Skeletal muscle cell (primary cell): Measurements from ENCODE around the gene CNTLN.

Experiments
- DNase-seq: peaks from one replicate; pipeline ENCODE4 v3.0.0-alpha.2; 2010; ENCODE audit warnings: low read depth
- H3K4me3 ChIP-seq: 2 replicates; pipeline ENCODE4 v1.5.1; 2011; ENCODE audit warnings: low read depth, mild to moderate bottlenecking, control low read depth, low read length, moderate library complexity

The CNTLN gene, protein sequence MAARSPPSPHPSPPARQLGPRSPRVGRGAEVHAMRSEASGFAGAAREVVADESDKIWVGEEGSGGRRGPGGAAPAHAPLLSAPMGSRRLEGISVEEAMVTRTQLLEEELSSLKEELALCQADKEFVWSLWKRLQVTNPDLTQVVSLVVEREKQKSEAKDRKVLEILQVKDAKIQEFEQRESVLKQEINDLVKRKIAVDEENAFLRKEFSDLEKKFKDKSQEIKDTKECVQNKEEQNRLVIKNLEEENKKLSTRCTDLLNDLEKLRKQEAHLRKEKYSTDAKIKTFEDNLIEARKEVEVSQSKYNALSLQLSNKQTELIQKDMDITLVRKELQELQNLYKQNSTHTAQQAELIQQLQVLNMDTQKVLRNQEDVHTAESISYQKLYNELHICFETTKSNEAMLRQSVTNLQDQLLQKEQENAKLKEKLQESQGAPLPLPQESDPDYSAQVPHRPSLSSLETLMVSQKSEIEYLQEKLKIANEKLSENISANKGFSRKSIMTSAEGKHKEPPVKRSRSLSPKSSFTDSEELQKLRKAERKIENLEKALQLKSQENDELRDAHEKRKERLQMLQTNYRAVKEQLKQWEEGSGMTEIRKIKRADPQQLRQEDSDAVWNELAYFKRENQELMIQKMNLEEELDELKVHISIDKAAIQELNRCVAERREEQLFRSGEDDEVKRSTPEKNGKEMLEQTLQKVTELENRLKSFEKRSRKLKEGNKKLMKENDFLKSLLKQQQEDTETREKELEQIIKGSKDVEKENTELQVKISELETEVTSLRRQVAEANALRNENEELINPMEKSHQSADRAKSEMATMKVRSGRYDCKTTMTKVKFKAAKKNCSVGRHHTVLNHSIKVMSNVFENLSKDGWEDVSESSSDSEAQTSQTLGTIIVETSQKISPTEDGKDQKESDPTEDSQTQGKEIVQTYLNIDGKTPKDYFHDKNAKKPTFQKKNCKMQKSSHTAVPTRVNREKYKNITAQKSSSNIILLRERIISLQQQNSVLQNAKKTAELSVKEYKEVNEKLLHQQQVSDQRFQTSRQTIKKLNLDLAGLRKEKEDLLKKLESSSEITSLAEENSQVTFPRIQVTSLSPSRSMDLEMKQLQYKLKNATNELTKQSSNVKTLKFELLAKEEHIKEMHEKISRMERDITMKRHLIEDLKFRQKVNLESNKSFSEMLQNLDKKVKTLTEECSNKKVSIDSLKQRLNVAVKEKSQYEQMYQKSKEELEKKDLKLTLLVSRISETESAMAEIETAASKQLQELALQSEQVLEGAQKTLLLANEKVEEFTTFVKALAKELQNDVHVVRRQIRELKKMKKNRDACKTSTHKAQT (N-terminal part only)

DNA sequence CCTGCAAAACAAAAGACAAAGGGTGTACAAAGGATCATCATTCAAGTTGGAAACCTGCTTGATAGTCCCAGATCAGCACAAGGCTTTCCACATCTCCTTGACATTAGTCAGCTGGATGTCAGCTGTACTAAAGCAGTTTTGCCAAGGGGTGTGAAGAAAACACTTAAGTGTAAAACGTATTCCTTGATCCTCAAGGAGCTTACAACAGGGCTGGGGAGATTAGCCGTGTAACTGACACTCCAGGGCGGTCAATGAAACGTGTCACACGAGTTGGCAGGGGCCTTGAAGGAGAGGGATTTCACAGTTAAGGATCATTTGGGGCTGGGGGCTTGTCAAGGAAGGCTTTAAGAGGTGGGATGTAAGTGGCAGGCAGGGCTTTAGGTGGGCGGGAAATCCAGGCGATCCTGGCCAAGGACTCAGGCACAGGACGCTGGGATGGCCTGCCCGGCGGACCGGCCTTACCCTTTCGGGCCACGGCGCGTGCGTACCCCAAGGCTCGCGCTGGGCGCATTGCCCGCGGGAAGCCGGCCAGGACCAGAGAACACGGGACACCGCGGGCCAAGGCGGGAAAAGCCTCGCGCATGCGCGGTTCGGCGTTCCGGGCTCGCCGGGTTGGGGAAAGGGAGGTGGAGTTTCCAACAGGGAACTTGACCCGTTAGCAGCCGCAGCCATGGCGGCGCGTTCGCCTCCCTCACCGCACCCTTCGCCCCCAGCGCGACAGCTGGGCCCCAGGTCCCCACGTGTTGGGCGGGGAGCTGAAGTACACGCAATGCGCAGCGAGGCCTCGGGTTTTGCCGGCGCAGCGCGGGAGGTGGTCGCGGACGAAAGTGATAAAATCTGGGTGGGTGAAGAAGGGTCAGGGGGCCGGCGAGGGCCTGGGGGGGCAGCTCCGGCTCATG is at the start of gene CNTLN:
TSS of gene CNTLN (plus strand) at position 645 of the 899 bp plus-strand sequence. CDS start at position 671, 26 bp downstream.
- DNase-seq, result peak; percentile 70

DNA sequence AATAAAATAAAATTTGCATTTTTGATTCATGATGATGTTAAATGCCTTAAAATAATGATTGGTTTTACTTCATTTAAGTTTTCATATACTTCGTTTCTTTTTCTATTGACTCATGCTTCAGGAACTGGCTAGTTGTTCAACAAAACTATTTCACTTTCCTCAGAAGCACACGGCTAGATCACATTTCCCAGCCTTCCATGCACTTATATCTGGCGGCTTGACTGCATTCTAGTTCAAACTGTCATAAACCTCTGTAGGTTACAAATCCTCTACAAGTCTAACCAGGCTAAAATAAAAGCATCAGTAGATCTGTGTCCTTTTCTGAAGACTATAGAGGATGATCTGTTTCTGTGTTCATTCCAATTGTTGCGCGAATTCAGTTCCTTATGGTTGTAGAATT is 46.3 kb upstream of the CNTLN start:
- DNase-seq, result no peak
- no peak overlapping the region for H3K4me3 ChIP-seq

More for the DNA sequence above, at the start of gene CNTLN:
- H3K4me3 ChIP-seq, result peak within 1 kb of the TSS; percentile 94

DNA sequence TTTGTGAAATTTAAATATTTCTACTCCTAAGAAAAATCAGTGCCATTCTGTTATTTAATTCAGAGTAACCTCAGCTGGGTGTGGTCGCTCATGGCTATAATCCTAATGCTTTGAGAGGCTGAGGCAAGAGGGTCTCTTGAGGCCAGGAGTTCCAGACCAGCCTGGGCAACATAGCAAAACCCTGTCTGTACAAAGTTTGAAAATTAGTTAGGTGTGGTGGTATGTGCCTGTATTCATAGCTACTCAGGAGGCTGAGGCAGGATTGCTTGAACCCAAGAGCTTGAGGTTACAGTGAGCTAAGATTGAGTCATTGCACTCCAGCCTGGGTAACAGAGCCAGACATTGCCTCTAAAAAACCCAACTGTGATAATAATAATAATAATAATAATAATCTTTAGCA is 44.8 kb upstream of the CNTLN start:
- H3K4me3 ChIP-seq, result no peak overlapping the region
- DNase-seq, result no peak

GRCh38 chr9:17116400-17116837 is 18.4 kb upstream of the CNTLN start:
- H3K4me3 ChIP-seq, result no peak overlapping the region
- no peak for DNase-seq

GRCh38 chr9:17117372-17117771 is 17.5 kb upstream of the CNTLN start:
- no peak overlapping the region for H3K4me3 ChIP-seq
- DNase-seq, result no peak

DNA sequence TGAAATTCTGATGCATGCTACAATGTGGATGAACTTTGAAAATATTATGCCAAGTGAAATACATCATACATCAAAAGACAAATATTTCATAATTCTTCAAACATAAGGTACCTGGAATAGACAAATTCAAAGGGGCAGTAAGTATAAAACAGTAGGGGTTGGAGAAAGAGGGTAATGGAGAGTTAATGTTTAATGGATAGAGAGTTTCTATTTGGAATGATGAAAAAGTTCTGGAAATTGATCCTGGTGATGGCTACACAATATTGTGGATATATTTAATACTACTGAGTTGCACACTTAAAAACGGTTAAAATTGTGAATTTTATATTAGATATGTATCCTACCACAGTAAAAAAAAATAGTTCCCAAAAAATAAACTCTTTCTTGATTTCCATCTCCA is 14.6 kb upstream of the CNTLN start:
- DNase-seq, result no peak
- H3K4me3 ChIP-seq, result no peak overlapping the region

DNA sequence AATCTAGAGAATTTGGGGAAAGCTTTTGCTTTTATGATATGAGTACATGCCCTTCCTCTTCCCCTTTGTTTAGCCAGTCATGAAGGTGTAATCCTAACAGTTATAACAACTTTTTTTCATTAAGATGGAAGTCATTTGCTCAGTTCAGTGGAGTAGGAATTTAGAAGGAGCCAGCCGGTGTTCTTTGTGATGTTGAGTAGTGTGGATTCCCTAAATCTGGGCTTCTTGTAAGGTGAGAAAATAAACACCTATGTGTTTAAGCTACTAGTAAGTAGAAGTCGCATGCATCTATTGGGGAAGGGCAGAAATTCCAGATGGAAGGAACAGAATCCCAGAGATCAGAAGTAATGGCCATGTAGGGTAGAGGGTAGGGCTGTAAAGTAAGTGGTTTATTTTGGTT is 13.6 kb upstream of the CNTLN start:
- DNase-seq, result no peak
- H3K4me3 ChIP-seq, result no peak overlapping the region

- no peak overlapping the region for H3K4me3 ChIP-seq
- DNase-seq, result no peak
Observed at GRCh38 chr9:17130291-17130690, 4.5 kb upstream of the CNTLN start.

- H3K4me3 ChIP-seq, result no peak overlapping the region
Observed at GRCh38 chr9:17130725-17131124, 4.1 kb upstream of the CNTLN start.

DNA sequence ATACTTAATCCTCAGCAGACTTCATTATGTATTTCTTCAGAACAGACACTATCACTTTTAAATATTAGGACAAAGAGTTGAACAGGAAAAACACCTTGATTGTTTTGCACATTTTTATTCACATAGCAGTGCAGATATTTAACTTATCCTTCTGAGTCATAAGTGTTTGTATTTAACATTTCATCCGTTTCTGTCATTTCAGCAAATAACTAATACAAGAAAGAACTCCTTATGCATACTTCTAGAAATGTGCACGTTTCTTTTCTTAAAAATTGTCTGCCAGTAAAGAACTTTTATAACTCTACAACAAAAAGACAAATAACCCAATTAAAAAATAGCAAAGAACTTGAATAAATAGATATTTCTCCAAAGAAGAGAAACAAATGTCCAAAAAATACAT is 3.3 kb upstream of the CNTLN start:
- no peak for DNase-seq
- H3K4me3 ChIP-seq, result no peak overlapping the region

More at GRCh38 chr9:17130725-17131124, 4.1 kb upstream of the CNTLN start:
- no peak for DNase-seq

DNA sequence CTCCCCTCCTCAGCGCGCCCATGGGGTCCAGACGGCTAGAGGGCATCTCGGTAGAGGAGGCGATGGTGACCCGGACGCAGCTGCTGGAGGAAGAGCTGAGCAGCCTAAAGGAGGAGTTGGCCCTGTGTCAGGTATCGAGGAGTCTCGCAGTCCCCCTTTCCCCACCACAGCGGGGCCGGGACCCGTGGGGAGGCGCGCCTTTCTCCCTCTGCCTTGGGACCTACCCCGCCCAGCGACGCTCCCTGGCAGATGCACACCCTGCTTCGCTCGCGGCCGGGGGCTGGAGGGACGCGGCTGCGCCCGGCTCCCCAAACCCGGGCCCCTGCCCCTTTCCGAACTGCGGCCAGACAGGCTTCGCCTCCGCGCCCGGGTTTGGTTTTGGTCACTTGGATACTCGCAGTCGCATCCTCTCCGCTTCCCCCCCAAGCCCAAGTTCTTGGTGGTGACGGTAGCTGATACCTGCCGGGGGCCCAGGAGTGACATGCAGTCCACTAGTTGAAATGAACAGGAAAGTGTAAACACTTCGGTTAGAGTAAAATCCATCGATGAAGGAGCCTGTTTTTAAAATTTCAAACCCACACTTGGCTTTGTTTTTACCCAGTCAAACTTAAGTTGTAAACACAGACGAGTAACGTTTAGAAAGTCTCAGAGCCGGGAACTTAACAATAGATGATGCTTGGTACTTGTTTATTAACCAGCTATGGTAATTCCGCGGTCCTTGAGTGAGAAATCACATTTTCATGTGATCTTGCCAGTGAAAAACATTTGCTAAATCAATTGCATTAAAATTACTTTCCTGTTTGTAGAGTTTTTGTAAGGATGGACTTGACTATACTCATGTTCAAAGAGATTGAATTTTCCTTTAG is 688 bp downstream of the CNTLN start:
- peak overlapping the region; percentile 94 for H3K4me3 ChIP-seq
- no peak for DNase-seq

DNA sequence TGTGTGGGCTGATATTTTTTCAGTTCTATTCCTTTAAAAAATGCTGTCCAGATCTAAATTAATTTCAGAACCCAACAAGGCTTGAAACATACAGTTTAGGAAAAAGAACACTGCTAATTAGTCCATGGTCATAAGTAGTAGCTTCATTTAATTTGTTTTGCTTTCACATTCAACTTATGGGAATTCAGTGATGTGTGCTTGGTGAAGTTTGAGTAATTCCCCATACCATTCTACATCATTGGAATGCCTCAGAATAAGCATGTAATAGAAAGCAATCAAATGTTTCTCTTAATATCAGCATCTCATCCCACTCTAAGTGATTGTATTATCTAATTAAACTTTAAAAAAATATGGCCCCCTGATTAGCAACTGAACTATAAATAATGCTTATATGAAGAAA is 2.7 kb downstream of the CNTLN start:
- DNase-seq, result no peak
- no peak overlapping the region for H3K4me3 ChIP-seq

DNA sequence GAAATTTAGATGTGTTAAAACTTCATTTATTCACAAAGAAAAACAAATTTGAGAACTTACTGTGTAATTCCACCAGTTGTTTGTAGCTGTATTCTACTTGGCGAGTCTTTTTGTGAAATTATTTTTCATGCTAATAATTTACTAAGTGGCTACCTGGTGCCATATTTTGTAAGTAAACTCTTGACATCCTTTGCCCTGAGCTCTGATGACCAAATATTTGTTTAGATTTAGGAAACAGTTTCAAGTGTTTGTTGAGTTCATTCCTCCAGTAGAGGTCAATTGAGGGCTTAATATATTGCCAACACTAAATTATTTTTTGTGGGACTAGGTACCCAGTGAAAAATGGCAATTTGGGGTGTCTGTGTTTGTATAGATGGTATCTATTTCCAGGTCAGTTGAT is 3.7 kb downstream of the CNTLN start:
- no peak overlapping the region for H3K4me3 ChIP-seq
- no peak for DNase-seq

DNA sequence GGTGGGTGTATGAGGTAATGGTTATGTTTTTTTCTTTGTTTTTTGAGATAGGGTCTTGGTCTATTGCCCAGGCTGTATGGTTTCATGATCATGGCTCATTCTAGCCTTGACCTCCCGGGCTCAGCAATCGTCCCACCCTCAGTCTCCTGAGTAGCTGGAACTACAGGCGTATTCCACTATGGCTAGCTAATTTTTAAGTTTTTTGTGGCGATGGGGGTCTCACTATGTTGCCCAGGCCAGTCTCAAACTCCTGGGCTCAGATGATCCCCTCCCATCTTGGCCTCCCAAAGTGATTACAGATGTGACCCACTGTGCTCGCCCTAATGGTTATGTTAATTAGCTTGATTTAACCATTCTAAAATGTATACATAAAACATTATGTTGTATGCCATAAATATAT is 5.6 kb downstream of the CNTLN start:
- H3K4me3 ChIP-seq, result no peak overlapping the region
- DNase-seq, result no peak

GRCh38 chr9:17148324-17148723 is 13.5 kb downstream of the CNTLN start:
- H3K4me3 ChIP-seq, result no peak overlapping the region
- DNase-seq, result no peak

DNA sequence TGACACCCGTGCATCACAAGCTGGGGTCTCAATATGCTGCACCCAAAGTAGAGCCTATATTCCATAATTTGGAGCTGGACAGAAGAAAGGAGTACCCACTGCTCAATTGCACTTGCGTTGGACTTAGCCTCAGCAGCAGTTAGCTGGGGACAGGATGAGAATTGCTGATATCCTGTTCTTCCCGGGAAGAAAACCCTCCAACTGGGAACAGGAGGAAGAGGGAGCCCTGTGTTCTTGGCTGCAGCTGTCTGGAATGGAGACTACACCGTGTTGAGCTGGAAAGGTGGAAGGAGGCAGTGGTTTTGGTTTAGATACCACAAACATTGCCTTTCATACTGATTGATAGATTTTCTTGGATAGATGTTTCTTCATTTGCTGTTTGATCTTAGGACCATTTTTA is 24.6 kb downstream of the CNTLN start:
- DNase-seq, result no peak
- no peak overlapping the region for H3K4me3 ChIP-seq

DNA sequence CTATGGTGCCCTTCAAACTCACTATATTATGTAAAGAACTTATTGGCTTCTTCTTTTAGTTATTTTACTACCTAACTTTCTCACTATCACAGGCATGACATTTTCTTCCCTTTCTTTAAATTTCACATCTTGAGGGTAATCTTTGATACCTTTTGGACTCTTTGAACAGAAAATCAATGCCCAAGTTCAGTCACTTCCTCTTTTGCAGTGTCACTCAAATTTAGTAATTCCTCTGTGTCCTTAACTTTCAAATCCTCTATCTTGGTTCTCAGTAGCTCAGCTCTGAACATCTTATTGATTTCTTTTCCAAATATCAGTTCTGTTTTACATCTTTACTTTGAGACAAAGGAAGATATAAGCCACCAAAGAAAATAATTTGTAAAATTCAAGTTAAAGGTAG is 25.5 kb downstream of the CNTLN start:
- H3K4me3 ChIP-seq, result no peak overlapping the region
- no peak for DNase-seq

GRCh38 chr9:17165764-17166163 is 30.9 kb downstream of the CNTLN start:
- DNase-seq, result no peak
- no peak overlapping the region for H3K4me3 ChIP-seq
